ENCODE measurements around the gene COL12A1. TPM values are rescaled to one million over a fixed set of nuclear protein-coding genes. Genes with fewer than 3 reads are reported as not detected.

Gene COL12A1
- total RNA-seq, 1 experiment from 2014 or later: 0.96 TPM

DNA sequence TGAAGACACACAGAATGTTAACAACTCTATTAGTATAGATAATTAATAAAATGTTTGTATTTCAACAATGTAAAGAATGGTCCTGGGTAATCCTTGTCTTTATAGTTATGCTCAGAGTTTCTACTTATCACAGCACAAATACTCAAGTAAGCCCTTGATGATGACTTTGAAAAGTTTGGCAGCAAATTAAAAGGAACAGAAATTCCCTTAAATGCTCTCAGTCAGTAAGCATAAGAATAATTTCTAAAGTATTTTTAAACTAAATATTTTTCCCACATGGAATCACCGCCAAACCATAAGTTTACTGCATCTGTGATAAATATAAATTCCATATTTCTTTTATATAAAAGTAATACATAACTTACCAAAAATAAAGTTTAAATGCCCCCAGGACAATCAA is 96.1 kb downstream of the COL12A1 start:
- Histone ChIP-seq H3K9me3 (ENCODE audit: control insufficient read depth, low read depth, low read length) (no peaks in the 10 kb centered on the region), H3K9ac (ENCODE audit: extremely low read depth, insufficient read length, low read length) (no peak overlapping the region), H2BK120ac (ENCODE audit: low read depth, low read length, poor library complexity, severe bottlenecking) (no peak overlapping the region), H4K5ac (ENCODE audit: insufficient read length, low read depth, low read length) (no peak overlapping the region), H3K23me2 (ENCODE audit: insufficient read length, low read depth, low read length, poor library complexity, severe bottlenecking) (no peaks in the 10 kb centered on the region), H4K20me1 (ENCODE audit: control insufficient read depth, insufficient read depth, insufficient read length) (no peaks in the 10 kb centered on the region), H3K18ac (ENCODE audit: insufficient read length, low read depth, low read length) (no peak overlapping the region), H3K79me1 (ENCODE audit: insufficient read depth, low read depth, low read length, poor library complexity, severe bottlenecking) (no peaks in the 10 kb centered on the region), H3K23ac (ENCODE audit: insufficient read length, low read depth, low read length) (no peak overlapping the region), H2BK5ac (ENCODE audit: insufficient read length, low read length) (no peak overlapping the region), H4K91ac (ENCODE audit: insufficient read length, low read depth, low read length) (no peak overlapping the region), H4K8ac (replicated peaks; ENCODE audit: insufficient read length, low read depth, low read length) (no peak overlapping the region), H3K56ac (ENCODE audit: insufficient read length, low read depth, low read length) (no peak overlapping the region), H3K79me2 (ENCODE audit: insufficient read depth, low read length) (no peaks in the 10 kb centered on the region), H3K4ac (ENCODE audit: low read depth, low read length) (no peak overlapping the region), H3K4me1 (ENCODE audit: insufficient read depth, low read length) (no peaks in the 10 kb centered on the region), H2AFZ (ENCODE audit: low read length) (no peak overlapping the region), H2AK5ac (ENCODE audit: insufficient read length, low read length) (no peak overlapping the region), H3K27ac (ENCODE audit: insufficient read length, low read depth, low read length) (no peak overlapping the region), H3K14ac (ENCODE audit: insufficient read depth, low read length) (no peak overlapping the region), H2BK12ac (ENCODE audit: insufficient read length, low read depth, low read length) (no peak overlapping the region), H3K4me2 (ENCODE audit: insufficient read depth, insufficient read length, low read length) (no peak overlapping the region), H3K27me3 (ENCODE audit: insufficient read depth, low read length) (no peaks in the 10 kb centered on the region), H3T11ph (ENCODE audit: low read length) (no peak overlapping the region), H2BK20ac (ENCODE audit: low read depth, low read length, poor library complexity, severe bottlenecking) (no peak overlapping the region), H2BK15ac (ENCODE audit: low read depth, low read length) (no peak overlapping the region)
- no peaks in the 10 kb centered on the region for H3K9me3 Mint-ChIP-seq
- no peak overlapping the region for H3K27ac Mint-ChIP-seq
- no peaks in the 10 kb centered on the region for H3K36me3 Mint-ChIP-seq (ENCODE audit: insufficient read depth in 1 of 3, low read depth in 3 of 3)
- H3K27me3 Mint-ChIP-seq (ENCODE audit: low read depth): no peaks in the 10 kb centered on the region
- WGBS (ENCODE audit: extremely low coverage, insufficient read length, low lambda C conversion rate): no CpG with 5 or more reads among the region's 1 CpG
- TF ChIP-seq, protein P1, sequence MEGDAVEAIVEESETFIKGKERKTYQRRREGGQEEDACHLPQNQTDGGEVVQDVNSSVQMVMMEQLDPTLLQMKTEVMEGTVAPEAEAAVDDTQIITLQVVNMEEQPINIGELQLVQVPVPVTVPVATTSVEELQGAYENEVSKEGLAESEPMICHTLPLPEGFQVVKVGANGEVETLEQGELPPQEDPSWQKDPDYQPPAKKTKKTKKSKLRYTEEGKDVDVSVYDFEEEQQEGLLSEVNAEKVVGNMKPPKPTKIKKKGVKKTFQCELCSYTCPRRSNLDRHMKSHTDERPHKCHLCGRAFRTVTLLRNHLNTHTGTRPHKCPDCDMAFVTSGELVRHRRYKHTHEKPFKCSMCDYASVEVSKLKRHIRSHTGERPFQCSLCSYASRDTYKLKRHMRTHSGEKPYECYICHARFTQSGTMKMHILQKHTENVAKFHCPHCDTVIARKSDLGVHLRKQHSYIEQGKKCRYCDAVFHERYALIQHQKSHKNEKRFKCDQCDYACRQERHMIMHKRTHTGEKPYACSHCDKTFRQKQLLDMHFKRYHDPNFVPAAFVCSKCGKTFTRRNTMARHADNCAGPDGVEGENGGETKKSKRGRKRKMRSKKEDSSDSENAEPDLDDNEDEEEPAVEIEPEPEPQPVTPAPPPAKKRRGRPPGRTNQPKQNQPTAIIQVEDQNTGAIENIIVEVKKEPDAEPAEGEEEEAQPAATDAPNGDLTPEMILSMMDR (conservative IDR thresholded peaks at IDR 0.05): no peak
- DNase-seq: no peak
- H3K4me1 Mint-ChIP-seq: no peaks in the 10 kb centered on the region
- no peak overlapping the region for H3K4me3 Mint-ChIP-seq

All from H9 (cell line).